ENCODE measurements around the gene C1QTNF9B. TPM values are rescaled to one million over a fixed set of nuclear protein-coding genes. Genes with fewer than 3 reads are reported as not detected.

Gene C1QTNF9B
- total and polyA plus RNA-seq, 2 experiments from 2014 or later = 0.33 to 0.97 TPM

- no peaks in the 10 kb centered on the region for H3K36me3 ChIP-seq
- no peaks in the 10 kb centered on the region for H3K27me3 ChIP-seq
- no peaks in the 10 kb centered on the region for H3K9me3 ChIP-seq (ENCODE audit: low read depth)
- H3K4me1 ChIP-seq (ENCODE audit: low read depth) = peaks cover 26% of the 10 kb centered on the region
- H3K27ac ChIP-seq = peak overlapping the region; percentile 65
- H3K4me3 ChIP-seq = no peak overlapping the region
- peak; percentile 43 to 74 for DNase-seq (ENCODE audit: low read depth in 1 of 2, low spot score in 1 of 2)
- TF ChIP-seq CTCF (IDR thresholded peaks at IDR 0.05; ENCODE audit: low read depth, low read length) = no peak
These were observed 30.2 kb downstream of the C1QTNF9B start for GRCh38 chr13:23867027-23867491.

GRCh38 chr13:23866420-23867026 lies 30.8 kb downstream of the C1QTNF9B start:
- Histone ChIP-seq H3K4me1 (ENCODE audit: low read depth) (peaks cover 26% of the 10 kb centered on the region), H3K4me3 (no peak overlapping the region), H3K9me3 (ENCODE audit: low read depth) (no peaks in the 10 kb centered on the region), H3K36me3 (no peaks in the 10 kb centered on the region), H3K27me3 (no peaks in the 10 kb centered on the region), H3K27ac (peak overlapping the region; percentile 65)
- DNase-seq (ENCODE audit: low read depth in 1 of 2, low spot score in 1 of 2) = no peak
- no peak for TF ChIP-seq CTCF (IDR thresholded peaks at IDR 0.05; ENCODE audit: low read depth, low read length)

- no peak for DNase-seq (ENCODE audit: low read depth in 1 of 2, low spot score in 1 of 2)
- H3K27ac ChIP-seq = no peak overlapping the region
- no peaks in the 10 kb centered on the region for H3K27me3 ChIP-seq
- no peaks in the 10 kb centered on the region for H3K36me3 ChIP-seq
- H3K4me1 ChIP-seq (ENCODE audit: low read depth) = peaks cover 26% of the 10 kb centered on the region
- H3K4me3 ChIP-seq = no peak overlapping the region
- no peaks in the 10 kb centered on the region for H3K9me3 ChIP-seq (ENCODE audit: low read depth)
- no peak for TF ChIP-seq CTCF (IDR thresholded peaks at IDR 0.05; ENCODE audit: low read depth, low read length)
These were observed 31.4 kb downstream of the C1QTNF9B start for GRCh38 chr13:23865906-23866305.

GRCh38 chr13:23865026-23865425 lies 32.3 kb downstream of the C1QTNF9B start:
- H3K4me3 ChIP-seq = no peak overlapping the region
- peak in 1 of 2 donors; percentile 18 for DNase-seq (ENCODE audit: low read depth in 1 of 2, low spot score in 1 of 2)
- peaks cover 26% of the 10 kb centered on the region for H3K4me1 ChIP-seq (ENCODE audit: low read depth)
- no peak overlapping the region for H3K27ac ChIP-seq
- H3K9me3 ChIP-seq (ENCODE audit: low read depth) = no peaks in the 10 kb centered on the region
- no peak for TF ChIP-seq CTCF (IDR thresholded peaks at IDR 0.05; ENCODE audit: low read depth, low read length)
- no peaks in the 10 kb centered on the region for H3K36me3 ChIP-seq
- no peaks in the 10 kb centered on the region for H3K27me3 ChIP-seq

GRCh38 chr13:23861310-23861709 lies 36.0 kb downstream of the C1QTNF9B start:
- H3K27ac ChIP-seq = no peak overlapping the region
- peaks cover under 1% of the 10 kb centered on the region for H3K4me1 ChIP-seq (ENCODE audit: low read depth)
- no peaks in the 10 kb centered on the region for H3K9me3 ChIP-seq (ENCODE audit: low read depth)
- no peaks in the 10 kb centered on the region for H3K27me3 ChIP-seq
- no peak for TF ChIP-seq CTCF (IDR thresholded peaks at IDR 0.05; ENCODE audit: low read depth, low read length)
- DNase-seq (ENCODE audit: low read depth in 1 of 2, low spot score in 1 of 2) = no peak
- H3K36me3 ChIP-seq = no peaks in the 10 kb centered on the region
- H3K4me3 ChIP-seq = no peak overlapping the region

Measured in cardiac muscle cell (in vitro differentiated cells and primary cell).